ENCODE measurements around the gene NPLOC4. TPM values are rescaled to one million over a fixed set of nuclear protein-coding genes. Genes with fewer than 3 reads are reported as not detected.

The NPLOC4 gene
- total and polyA plus RNA-seq, 2 of the 13 experiments (the other 11 are each of a cell fraction or from before 2014, with no cell fraction given): 57.0 to 97.0 TPM

- TF ChIP-seq ZMYM4 (CRISPR knock-in tag; IDR thresholded peaks at IDR 0.05) (peak; percentile 53; the same call in 1 of the 2 replicates), SIN3A (IDR thresholded peaks at IDR 0.05; ENCODE audit: borderline replicate concordance, low read depth, low read length) (peak; percentile 77), FOXP4 (CRISPR knock-in tag; IDR thresholded peaks at IDR 0.05) (0 out of 2 replicates have a peak, but pooled peaks have one; percentile 18), ELK4 (CRISPR knock-in tag; IDR thresholded peaks at IDR 0.05; ENCODE audit: borderline replicate concordance) (no peak), SAP130 (CRISPR knock-in tag; IDR thresholded peaks at IDR 0.05; ENCODE audit: low read depth) (peak; percentile 83), MEIS2 (CRISPR knock-in tag; IDR thresholded peaks at IDR 0.05) (0 out of 2 replicates have a peak, but pooled peaks have one; percentile 41), SATB2 (CRISPR knock-in tag; IDR thresholded peaks at IDR 0.05) (peak; percentile 73; the same call in 1 of the 2 replicates), ZNF768 (CRISPR knock-in tag; IDR thresholded peaks at IDR 0.05) (peak; percentile 46; the same call in 1 of the 2 replicates), ZNF101 (CRISPR knock-in tag; IDR thresholded peaks at IDR 0.05; ENCODE audit: borderline replicate concordance, low read depth) (no peak), AKNA (CRISPR knock-in tag; IDR thresholded peaks at IDR 0.05; ENCODE audit: borderline replicate concordance) (no peak), IRF9 (CRISPR knock-in tag; IDR thresholded peaks at IDR 0.05; ENCODE audit: borderline replicate concordance) (peak; percentile 81), HDAC1 (CRISPR knock-in tag; IDR thresholded peaks at IDR 0.05) (peak; percentile 61; the same call in 1 of the 2 replicates), NFATC3 (CRISPR knock-in tag; IDR thresholded peaks at IDR 0.05) (peak; percentile 90), RBM22 (optimal IDR thresholded peaks at IDR 0.05; ENCODE audit: low read length) (peak; percentile 74), THAP11 (CRISPR knock-in tag; IDR thresholded peaks at IDR 0.05) (peak; percentile 93), ZNF451 (CRISPR knock-in tag; IDR thresholded peaks at IDR 0.05) (no peak; the same call in none of the 2 replicates), SP2 (CRISPR knock-in tag; IDR thresholded peaks at IDR 0.05) (peak; percentile 38; the same call in 1 of the 2 replicates), ZNF704 (CRISPR knock-in tag; IDR thresholded peaks at IDR 0.05; ENCODE audit: borderline replicate concordance) (peak; percentile 74; the same call in 1 of the 2 replicates), ZNF24 (IDR thresholded peaks at IDR 0.05) (no peak)
These were observed 84.5 kb downstream of the NPLOC4 start, which contains the start of gene FAAP100 (continued) for GRCh38 chr17:81552244-81553017.

Measured in HepG2 (cell line).